OCI-LY1 (cell line): ENCODE results near the gene CCDC50.

ENCODE experiments used
- H2AFZ ChIP-seq: fragments of 200-600 bp; sonication (generic), shearing (Covaris generic); 2 replicates; pipeline ENCODE4 v1.6.0; 2014; ENCODE audit warnings: antibody characterized with exemption, mild to moderate bottlenecking, low read length
- H3F3A ChIP-seq: fragments of 200-600 bp; sonication (generic), shearing (Covaris generic); 2 replicates; pipeline ENCODE4 v1.6.0; 2014; ENCODE audit warnings: mild to moderate bottlenecking, antibody characterized with exemption, low read length, moderate library complexity; ENCODE audit not compliant: insufficient read depth
- H3K27ac ChIP-seq: fragments of 200-600 bp; sonication (generic); 2 replicates; pipeline ENCODE4 v1.5.1; 2014; ENCODE audit warnings: low read length, mixed run types, mild to moderate bottlenecking, low read depth; ENCODE audit not compliant: poor library complexity, severe bottlenecking
- H3K27me3 ChIP-seq: fragments of 200-600 bp; sonication (generic); 2 replicates; pipeline ENCODE4 v1.6.0; 2014; ENCODE audit warnings: antibody characterized with exemption, mild to moderate bottlenecking, low read length, moderate library complexity; ENCODE audit not compliant: insufficient read depth
- H3K36me3 ChIP-seq: fragments of 200-600 bp; sonication (generic); 2 replicates; pipeline ENCODE4 v1.6.1; 2014; ENCODE audit warnings: mild to moderate bottlenecking, antibody characterized with exemption, low read length, moderate library complexity, mixed read lengths; ENCODE audit not compliant: insufficient read depth
- H3K4me1 ChIP-seq: fragments of 200-600 bp; sonication (generic); 2 replicates; pipeline ENCODE4 v1.5.1; 2014; ENCODE audit warnings: mild to moderate bottlenecking, low read length, moderate library complexity; ENCODE audit not compliant: insufficient read depth, severe bottlenecking
- H3K4me2 ChIP-seq: fragments of 200-600 bp; sonication (generic), shearing (Covaris generic); 2 replicates; pipeline ENCODE4 v1.6.1; 2014; ENCODE audit warnings: low read length
- H3K4me3 ChIP-seq: fragments of 200-600 bp; sonication (generic); 2 replicates; pipeline ENCODE4 v1.5.1; 2014; ENCODE audit warnings: low read length, low read depth, mild to moderate bottlenecking, mixed read lengths; ENCODE audit not compliant: poor library complexity, severe bottlenecking
- H3K79me2 ChIP-seq: fragments of 200-600 bp; shearing (Covaris generic); 2 replicates; pipeline ENCODE4 v1.6.1; 2016; ENCODE audit warnings: mixed run types, low read length, mixed read lengths; ENCODE audit not compliant: insufficient read depth
- H3K9ac ChIP-seq: fragments of 200-600 bp; sonication (generic), shearing (Covaris generic); 2 replicates; pipeline ENCODE4 v1.6.1; 2014; ENCODE audit warnings: mild to moderate bottlenecking, low read length, mixed read lengths
- H3K9me2 ChIP-seq: fragments of 200-600 bp; sonication (generic), shearing (Covaris generic); 2 replicates; pipeline ENCODE4 v1.6.1; 2014; ENCODE audit warnings: low read depth, mild to moderate bottlenecking, low read length, mixed read lengths
- H3K9me3 ChIP-seq: fragments of 200-600 bp; shearing (Covaris generic); 2 replicates; pipeline ENCODE4 v1.6.1; 2014; ENCODE audit warnings: low read length, mixed read lengths
- H4K20me1 ChIP-seq: fragments of 200-600 bp; sonication (generic), shearing (Covaris generic); 2 replicates; pipeline ENCODE4 v1.6.0; 2016; ENCODE audit warnings: mild to moderate bottlenecking, low read length; ENCODE audit not compliant: insufficient read depth
- CTCF ChIP-seq: fragments of 200-600 bp; sonication (generic), shearing (Covaris generic); IDR thresholded peaks from 2 replicates; pipeline ENCODE4 v1.5.1; 2017; ENCODE audit warnings: mild to moderate bottlenecking, antibody characterized with exemption, low read length, moderate library complexity, mixed read lengths
- EZH2 ChIP-seq: fragments of 200-600 bp; sonication (generic), shearing (Covaris generic); IDR thresholded peaks from 2 replicates; pipeline ENCODE4 v1.8.0; 2017; ENCODE audit warnings: borderline replicate concordance, mixed run types, mild to moderate bottlenecking, antibody characterized with exemption, low read length, moderate library complexity, mixed read lengths

Gene CCDC50

GRCh38 chr3:191292243-191293015 is 36.8 kb upstream of the CCDC50 start:
- Histone ChIP-seq H3K27me3 (no peaks in the 10 kb centered on the region), H3K79me2 (no peaks in the 10 kb centered on the region), H4K20me1 (no peaks in the 10 kb centered on the region), H3F3A (no peaks in the 10 kb centered on the region), H2AFZ (no peak overlapping the region), H3K27ac (no peak overlapping the region), H3K4me3 (no peak overlapping the region), H3K9me2 (no peaks in the 10 kb centered on the region), H3K9ac (no peak overlapping the region), H3K36me3 (no peaks in the 10 kb centered on the region), H3K4me2 (no peak overlapping the region), H3K4me1 (peaks cover 24% of the 10 kb centered on the region), H3K9me3 (no peaks in the 10 kb centered on the region)
- TF ChIP-seq EZH2 (no peak), CTCF (no peak)

DNA sequence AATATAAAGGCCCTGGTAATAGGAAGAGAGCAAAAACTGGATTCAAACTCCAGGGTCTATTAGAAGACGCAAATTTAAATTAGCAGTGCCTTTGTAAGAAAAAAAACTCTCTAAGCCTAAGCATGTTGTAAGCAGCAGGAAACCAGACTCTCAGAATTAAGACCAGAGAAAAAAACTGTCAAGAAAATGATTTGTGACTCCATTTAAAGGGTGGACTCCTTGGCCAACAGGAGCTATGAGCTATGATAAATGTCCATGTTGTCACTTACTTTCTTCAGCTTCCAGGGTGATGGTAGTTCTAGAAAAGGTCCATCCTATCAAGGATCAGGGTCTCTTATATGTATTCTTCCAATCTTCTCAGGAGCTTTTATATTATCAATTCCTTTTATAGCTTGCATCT is 34.9 kb upstream of the CCDC50 start:
- Histone ChIP-seq H3K4me1 (peaks cover 24% of the 10 kb centered on the region), H3K27me3 (no peaks in the 10 kb centered on the region), H3K79me2 (no peaks in the 10 kb centered on the region), H3K9me3 (no peaks in the 10 kb centered on the region), H3K36me3 (no peaks in the 10 kb centered on the region), H4K20me1 (no peaks in the 10 kb centered on the region), H3K4me3 (no peak overlapping the region), H3K9me2 (no peaks in the 10 kb centered on the region), H3K9ac (no peak overlapping the region), H3K27ac (no peak overlapping the region), H2AFZ (no peak overlapping the region), H3F3A (no peaks in the 10 kb centered on the region), H3K4me2 (no peak overlapping the region)
- TF ChIP-seq EZH2 (no peak), CTCF (no peak)

DNA sequence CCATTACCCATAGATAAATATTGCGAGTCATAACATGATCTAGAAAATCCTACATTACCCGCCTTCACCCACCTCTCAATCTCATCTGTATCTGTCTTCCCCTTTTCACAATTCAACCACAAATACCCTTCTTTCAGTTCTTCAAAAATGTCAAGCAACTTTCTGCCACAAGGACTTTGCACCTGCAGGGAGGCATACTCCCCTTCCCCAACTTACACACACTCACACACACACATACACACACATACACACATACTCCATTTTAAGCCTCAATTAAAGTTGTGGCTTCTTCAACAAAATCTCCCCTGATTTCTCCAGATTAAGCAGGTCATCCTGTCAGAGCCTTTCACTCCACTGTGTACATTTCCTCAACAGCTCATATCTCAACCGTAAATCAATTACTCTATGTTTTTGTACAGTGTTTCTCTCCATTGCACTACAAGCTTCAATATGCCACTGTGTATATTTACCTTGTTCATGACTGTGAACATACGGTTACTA is 33.1 kb upstream of the CCDC50 start:
- H3K36me3 ChIP-seq: no peaks in the 10 kb centered on the region
- H3K4me2 ChIP-seq: no peak overlapping the region
- no peaks in the 10 kb centered on the region for H4K20me1 ChIP-seq
- H3K9ac ChIP-seq: no peak overlapping the region
- peaks cover 26% of the 10 kb centered on the region for H3K4me1 ChIP-seq
- TF ChIP-seq EZH2: no peak
- TF ChIP-seq CTCF: no peak
- H3K79me2 ChIP-seq: no peaks in the 10 kb centered on the region
- no peak overlapping the region for H3K4me3 ChIP-seq
- H3K27me3 ChIP-seq: no peaks in the 10 kb centered on the region
- no peaks in the 10 kb centered on the region for H3F3A ChIP-seq
- H3K27ac ChIP-seq: peak overlapping the region; percentile 54
- H3K9me3 ChIP-seq: no peaks in the 10 kb centered on the region
- no peaks in the 10 kb centered on the region for H3K9me2 ChIP-seq
- no peak overlapping the region for H2AFZ ChIP-seq
